SK-N-SH treated with all-trans-retinoic acid at 6 μM for 48 hours (cell line): ENCODE measurements around the gene HADHB.

Experiments
- ATAC-seq: fragments of 200-7000 bp; cut with Tn5 transposase; 3 replicates; pipeline ENCODE4 v1.9.1; 2020; ENCODE audit warnings: mild to moderate bottlenecking, moderate library complexity
- ARNTL ChIP-seq: fragments of 450-650 bp; formaldehyde crosslinking; IDR thresholded peaks from 2 replicates; pipeline ENCODE4 v1.5.0; 2020; ENCODE audit warnings: low read depth, mild to moderate bottlenecking, moderate library complexity, borderline replicate concordance
- CREB5 ChIP-seq: fragments of 250-450 bp; sonication (Bioruptor Pico); IDR thresholded peaks from 2 replicates; pipeline ENCODE4 v1.5.1; 2020; ENCODE audit warnings: low read depth, mild to moderate bottlenecking, moderate library complexity
- CSDC2 ChIP-seq: fragments of 250-450 bp; sonication (Bioruptor Pico); IDR thresholded peaks from 2 replicates; pipeline ENCODE4 v1.5.0; 2020; ENCODE audit warnings: mild to moderate bottlenecking, moderate library complexity
- ESRRG ChIP-seq: fragments of 250-450 bp; sonication (Bioruptor Pico); IDR thresholded peaks from 2 replicates; pipeline ENCODE4 v1.6.1; 2021; ENCODE audit warnings: mild to moderate bottlenecking
- GLIS3 ChIP-seq: fragments of 250-450 bp; sonication (Bioruptor Pico); IDR thresholded peaks from 2 replicates; pipeline ENCODE4 v1.5.0; 2020; ENCODE audit warnings: mild to moderate bottlenecking, moderate library complexity
- ISL1 ChIP-seq: fragments of 250-450 bp; sonication (Bioruptor Pico); IDR thresholded peaks from 2 replicates; pipeline ENCODE4 v2.1.2; 2022; ENCODE audit warnings: mild to moderate bottlenecking, moderate library complexity
- OSR1 ChIP-seq: fragments of 250-450 bp; sonication (Bioruptor Pico); IDR thresholded peaks from 2 replicates; pipeline ENCODE4 v1.8.0; 2022; ENCODE audit warnings: moderate library complexity, mild to moderate bottlenecking, inconsistent platforms
- POU6F1 ChIP-seq: fragments of 250-450 bp; sonication (Bioruptor Pico); IDR thresholded peaks from 2 replicates; pipeline ENCODE4 v1.8.0; 2021; ENCODE audit warnings: low read depth, mild to moderate bottlenecking, moderate library complexity, borderline replicate concordance
- PPARA ChIP-seq: fragments of 250-450 bp; sonication (Bioruptor Pico); IDR thresholded peaks from 2 replicates; pipeline ENCODE4 v1.5.0; 2020; ENCODE audit warnings: mild to moderate bottlenecking, borderline replicate concordance
- SNAI2 ChIP-seq: fragments of 250-450 bp; sonication (Bioruptor Pico); IDR thresholded peaks from 2 replicates; pipeline ENCODE4 v1.5.0; 2020; ENCODE audit warnings: mild to moderate bottlenecking, moderate library complexity
- TCF4 ChIP-seq: fragments of 250-450 bp; sonication (Bioruptor Pico); IDR thresholded peaks from 2 replicates; pipeline ENCODE4 v1.8.0; 2021; ENCODE audit warnings: mild to moderate bottlenecking, moderate library complexity, borderline replicate concordance
- TOX ChIP-seq: fragments of 250-450 bp; sonication (Bioruptor Pico); IDR thresholded peaks from 2 replicates; pipeline ENCODE4 v1.8.0; 2021; ENCODE audit warnings: mild to moderate bottlenecking, moderate library complexity, borderline replicate concordance
- ZC3H10 ChIP-seq: fragments of 250-450 bp; sonication (Bioruptor Pico); IDR thresholded peaks from 2 replicates; pipeline ENCODE4 v1.5.1; 2021; ENCODE audit warnings: mild to moderate bottlenecking, moderate library complexity
- ZFP3 ChIP-seq: fragments of 250-450 bp; sonication (Bioruptor Pico); IDR thresholded peaks from 2 replicates; pipeline ENCODE4 v1.5.0; 2020; ENCODE audit warnings: mild to moderate bottlenecking, moderate library complexity
- ZNF565 ChIP-seq: fragments of 450-650 bp; formaldehyde crosslinking; conservative IDR thresholded peaks from 2 replicates; pipeline ENCODE4 v1.5.0; 2020; ENCODE audit warnings: low read depth, mild to moderate bottlenecking, moderate library complexity
- ZNF70 ChIP-seq: fragments of 450-650 bp; formaldehyde crosslinking; IDR thresholded peaks from 2 replicates; pipeline ENCODE4 v1.5.0; 2020; ENCODE audit warnings: mild to moderate bottlenecking, moderate library complexity
- ZNF8 ChIP-seq: fragments of 450-650 bp; formaldehyde crosslinking; IDR thresholded peaks from 2 replicates; pipeline ENCODE4 v1.5.0; 2020; ENCODE audit warnings: mild to moderate bottlenecking, moderate library complexity
- TF ChIP-seq, protein P1 (sequence below): fragments of 250-450 bp; sonication (Bioruptor Pico); IDR thresholded peaks from 2 replicates; pipeline ENCODE4 v1.5.1; 2021; ENCODE audit warnings: mild to moderate bottlenecking, moderate library complexity
- TF ChIP-seq, protein P2 (sequence below): fragments of 250-450 bp; sonication (Bioruptor Pico); IDR thresholded peaks from 2 replicates; pipeline ENCODE4 v1.5.0; 2020; ENCODE audit warnings: mild to moderate bottlenecking, moderate library complexity
- TF ChIP-seq, protein P3 (sequence below): fragments of 250-450 bp; sonication (Bioruptor Pico); IDR thresholded peaks from 2 replicates; pipeline ENCODE4 v1.8.0; 2020; ENCODE audit warnings: mild to moderate bottlenecking, moderate library complexity, borderline replicate concordance

Gene HADHB

GRCh38 chr2:26309921-26310320 is 65.2 kb downstream of the HADHB start:
- TF ChIP-seq TCF4 (CRISPR knock-in tag) (no peak), ZNF565 (CRISPR knock-in tag) (no peak)
- no peak for ATAC-seq

DNA sequence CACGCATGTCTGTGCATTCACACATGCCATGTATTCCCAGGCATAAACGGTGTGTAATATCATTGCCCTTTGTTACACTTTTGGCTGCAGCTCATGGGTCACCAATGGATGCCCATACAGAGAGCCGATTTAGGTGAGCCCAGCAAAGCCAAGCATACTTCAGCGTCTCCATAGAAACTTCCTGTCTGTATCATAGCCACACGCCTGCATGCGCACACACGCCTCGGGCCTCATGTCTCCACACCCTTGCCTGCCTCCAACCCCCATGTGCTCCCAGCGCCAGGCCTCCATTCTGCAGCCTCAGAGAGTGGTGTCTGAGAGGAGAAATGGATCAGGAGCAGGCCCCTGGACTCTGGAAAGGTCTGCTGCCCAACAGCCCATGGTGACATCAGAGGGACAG is 67.7 kb downstream of the HADHB start:
- ATAC-seq: no peak
- TF ChIP-seq ZC3H10 (CRISPR knock-in tag): no peak
- TF ChIP-seq ZFP3 (CRISPR knock-in tag): no peak
- TF ChIP-seq TOX (CRISPR knock-in tag): no peak
- TF ChIP-seq, protein P1, sequence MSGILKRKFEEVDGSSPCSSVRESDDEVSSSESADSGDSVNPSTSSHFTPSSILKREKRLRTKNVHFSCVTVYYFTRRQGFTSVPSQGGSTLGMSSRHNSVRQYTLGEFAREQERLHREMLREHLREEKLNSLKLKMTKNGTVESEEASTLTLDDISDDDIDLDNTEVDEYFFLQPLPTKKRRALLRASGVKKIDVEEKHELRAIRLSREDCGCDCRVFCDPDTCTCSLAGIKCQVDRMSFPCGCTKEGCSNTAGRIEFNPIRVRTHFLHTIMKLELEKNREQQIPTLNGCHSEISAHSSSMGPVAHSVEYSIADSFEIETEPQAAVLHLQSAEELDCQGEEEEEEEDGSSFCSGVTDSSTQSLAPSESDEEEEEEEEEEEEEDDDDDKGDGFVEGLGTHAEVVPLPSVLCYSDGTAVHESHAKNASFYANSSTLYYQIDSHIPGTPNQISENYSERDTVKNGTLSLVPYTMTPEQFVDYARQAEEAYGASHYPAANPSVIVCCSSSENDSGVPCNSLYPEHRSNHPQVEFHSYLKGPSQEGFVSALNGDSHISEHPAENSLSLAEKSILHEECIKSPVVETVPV: no peak
- TF ChIP-seq TCF4 (CRISPR knock-in tag): no peak
- no peak for TF ChIP-seq POU6F1 (CRISPR knock-in tag)
- no peak for TF ChIP-seq CREB5 (CRISPR knock-in tag)
- TF ChIP-seq CSDC2 (CRISPR knock-in tag): no peak
- no peak for TF ChIP-seq ZNF70 (CRISPR knock-in tag)
- TF ChIP-seq, protein P2, sequence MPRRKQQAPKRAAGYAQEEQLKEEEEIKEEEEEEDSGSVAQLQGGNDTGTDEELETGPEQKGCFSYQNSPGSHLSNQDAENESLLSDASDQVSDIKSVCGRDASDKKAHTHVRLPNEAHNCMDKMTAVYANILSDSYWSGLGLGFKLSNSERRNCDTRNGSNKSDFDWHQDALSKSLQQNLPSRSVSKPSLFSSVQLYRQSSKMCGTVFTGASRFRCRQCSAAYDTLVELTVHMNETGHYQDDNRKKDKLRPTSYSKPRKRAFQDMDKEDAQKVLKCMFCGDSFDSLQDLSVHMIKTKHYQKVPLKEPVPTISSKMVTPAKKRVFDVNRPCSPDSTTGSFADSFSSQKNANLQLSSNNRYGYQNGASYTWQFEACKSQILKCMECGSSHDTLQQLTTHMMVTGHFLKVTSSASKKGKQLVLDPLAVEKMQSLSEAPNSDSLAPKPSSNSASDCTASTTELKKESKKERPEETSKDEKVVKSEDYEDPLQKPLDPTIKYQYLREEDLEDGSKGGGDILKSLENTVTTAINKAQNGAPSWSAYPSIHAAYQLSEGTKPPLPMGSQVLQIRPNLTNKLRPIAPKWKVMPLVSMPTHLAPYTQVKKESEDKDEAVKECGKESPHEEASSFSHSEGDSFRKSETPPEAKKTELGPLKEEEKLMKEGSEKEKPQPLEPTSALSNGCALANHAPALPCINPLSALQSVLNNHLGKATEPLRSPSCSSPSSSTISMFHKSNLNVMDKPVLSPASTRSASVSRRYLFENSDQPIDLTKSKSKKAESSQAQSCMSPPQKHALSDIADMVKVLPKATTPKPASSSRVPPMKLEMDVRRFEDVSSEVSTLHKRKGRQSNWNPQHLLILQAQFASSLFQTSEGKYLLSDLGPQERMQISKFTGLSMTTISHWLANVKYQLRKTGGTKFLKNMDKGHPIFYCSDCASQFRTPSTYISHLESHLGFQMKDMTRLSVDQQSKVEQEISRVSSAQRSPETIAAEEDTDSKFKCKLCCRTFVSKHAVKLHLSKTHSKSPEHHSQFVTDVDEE (CRISPR knock-in tag): no peak
- no peak for TF ChIP-seq ZNF8 (CRISPR knock-in tag)
- TF ChIP-seq GLIS3: no peak
- TF ChIP-seq, protein P3, sequence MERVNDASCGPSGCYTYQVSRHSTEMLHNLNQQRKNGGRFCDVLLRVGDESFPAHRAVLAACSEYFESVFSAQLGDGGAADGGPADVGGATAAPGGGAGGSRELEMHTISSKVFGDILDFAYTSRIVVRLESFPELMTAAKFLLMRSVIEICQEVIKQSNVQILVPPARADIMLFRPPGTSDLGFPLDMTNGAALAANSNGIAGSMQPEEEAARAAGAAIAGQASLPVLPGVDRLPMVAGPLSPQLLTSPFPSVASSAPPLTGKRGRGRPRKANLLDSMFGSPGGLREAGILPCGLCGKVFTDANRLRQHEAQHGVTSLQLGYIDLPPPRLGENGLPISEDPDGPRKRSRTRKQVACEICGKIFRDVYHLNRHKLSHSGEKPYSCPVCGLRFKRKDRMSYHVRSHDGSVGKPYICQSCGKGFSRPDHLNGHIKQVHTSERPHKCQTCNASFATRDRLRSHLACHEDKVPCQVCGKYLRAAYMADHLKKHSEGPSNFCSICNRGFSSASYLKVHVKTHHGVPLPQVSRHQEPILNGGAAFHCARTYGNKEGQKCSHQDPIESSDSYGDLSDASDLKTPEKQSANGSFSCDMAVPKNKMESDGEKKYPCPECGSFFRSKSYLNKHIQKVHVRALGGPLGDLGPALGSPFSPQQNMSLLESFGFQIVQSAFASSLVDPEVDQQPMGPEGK (CRISPR knock-in tag): no peak
- TF ChIP-seq PPARA (CRISPR knock-in tag): no peak
- no peak for TF ChIP-seq ISL1 (CRISPR knock-in tag)

DNA sequence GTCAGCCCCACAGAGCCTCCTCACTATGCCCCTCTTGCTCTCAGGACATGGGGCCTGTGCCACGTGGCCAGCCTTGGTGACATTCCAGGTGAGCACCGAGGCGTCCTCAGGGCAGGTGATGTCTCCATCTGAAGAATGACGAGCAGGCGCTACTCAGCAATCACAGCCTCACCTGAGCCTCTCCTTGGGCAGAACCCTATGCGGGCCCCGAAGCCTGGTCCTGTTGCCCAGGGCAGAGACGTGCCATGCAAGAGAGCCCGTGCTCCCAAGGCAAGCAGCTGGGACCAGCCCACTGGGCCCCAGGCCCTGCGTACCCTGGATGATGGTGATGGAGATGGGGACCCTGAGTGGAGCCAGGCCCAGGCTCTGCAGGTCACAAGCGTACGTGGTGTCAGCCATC is 68.7 kb downstream of the HADHB start:
- TF ChIP-seq SNAI2: no peak
- no peak for TF ChIP-seq ESRRG
- TF ChIP-seq ARNTL (CRISPR knock-in tag): no peak
- no peak for TF ChIP-seq ISL1 (CRISPR knock-in tag)
- TF ChIP-seq ZNF565 (CRISPR knock-in tag): no peak
- no peak for TF ChIP-seq ZC3H10 (CRISPR knock-in tag)
- TF ChIP-seq PPARA (CRISPR knock-in tag): no peak
- TF ChIP-seq, protein P2 (CRISPR knock-in tag): no peak
- TF ChIP-seq, protein P3 (CRISPR knock-in tag): no peak
- TF ChIP-seq CSDC2 (CRISPR knock-in tag): no peak
- TF ChIP-seq TOX (CRISPR knock-in tag): no peak
- TF ChIP-seq ZNF70 (CRISPR knock-in tag): no peak
- TF ChIP-seq, protein P1: no peak
- no peak for TF ChIP-seq OSR1 (CRISPR knock-in tag)
- no peak for ATAC-seq
